DMS79 (cell line): ENCODE results near the gene GANC.

ENCODE experiments used
- DNase-seq: peaks from one replicate; lab custom pipeline; 2025; lab: John Stamatoyannopoulos, UW

The GANC gene

DNA sequence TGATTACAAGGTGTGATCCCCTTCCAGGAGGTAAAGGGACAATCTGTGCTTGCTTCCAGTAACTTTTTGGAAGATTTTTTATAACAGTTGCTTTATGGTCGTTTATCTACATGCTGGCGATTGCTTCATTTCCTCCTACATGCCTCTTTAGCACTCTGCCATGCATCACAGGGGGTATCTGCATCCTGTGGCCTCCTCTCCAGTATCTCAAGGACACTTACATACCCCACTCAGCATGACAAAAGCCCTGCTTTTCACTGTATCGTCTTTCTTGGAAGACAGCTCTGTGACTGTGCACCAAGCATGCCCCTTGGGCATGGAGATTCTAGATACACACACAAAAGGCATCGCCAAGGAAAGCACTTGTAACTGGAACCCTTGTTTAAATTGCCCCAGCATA is 111.6 kb downstream of the GANC start:
- peak; percentile 59 for DNase-seq

DNA sequence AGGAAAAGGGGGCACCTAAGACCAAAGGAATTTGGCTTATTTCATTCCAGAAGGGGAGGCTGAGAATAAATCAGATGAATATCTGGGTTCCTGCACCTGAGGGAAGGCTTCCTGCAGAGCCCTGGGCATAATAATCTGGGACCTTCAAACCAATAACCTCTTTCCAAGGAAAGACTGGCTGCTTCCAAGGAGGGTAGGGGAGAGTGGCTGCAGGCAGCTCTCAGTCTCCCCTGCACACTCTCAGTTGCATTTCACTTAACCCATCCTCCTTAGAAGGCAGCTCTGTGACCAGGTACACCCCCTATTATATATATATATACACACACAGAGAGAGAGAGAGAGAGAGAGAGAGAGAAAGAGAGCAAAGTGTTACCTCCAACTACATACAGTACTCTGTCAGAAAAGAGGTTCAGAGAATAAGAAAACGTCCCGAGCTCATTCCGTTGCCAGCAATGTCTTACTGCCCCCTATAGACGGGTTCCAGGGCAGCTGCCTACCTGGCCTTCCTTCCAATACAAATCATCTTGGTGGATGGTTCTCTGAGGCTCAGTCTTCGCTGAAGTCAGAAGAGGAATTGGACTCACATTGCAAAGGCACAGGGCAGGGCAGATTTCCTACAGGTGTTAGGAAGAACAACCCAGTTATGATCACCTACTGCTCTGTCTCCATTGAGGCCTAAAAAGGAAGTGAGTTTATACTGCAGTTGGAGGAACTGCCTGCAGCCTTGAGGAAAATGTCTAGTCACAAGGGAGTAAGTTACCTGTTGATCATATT is 112.4 kb downstream of the GANC start:
- peak; percentile 1 for DNase-seq

DNA sequence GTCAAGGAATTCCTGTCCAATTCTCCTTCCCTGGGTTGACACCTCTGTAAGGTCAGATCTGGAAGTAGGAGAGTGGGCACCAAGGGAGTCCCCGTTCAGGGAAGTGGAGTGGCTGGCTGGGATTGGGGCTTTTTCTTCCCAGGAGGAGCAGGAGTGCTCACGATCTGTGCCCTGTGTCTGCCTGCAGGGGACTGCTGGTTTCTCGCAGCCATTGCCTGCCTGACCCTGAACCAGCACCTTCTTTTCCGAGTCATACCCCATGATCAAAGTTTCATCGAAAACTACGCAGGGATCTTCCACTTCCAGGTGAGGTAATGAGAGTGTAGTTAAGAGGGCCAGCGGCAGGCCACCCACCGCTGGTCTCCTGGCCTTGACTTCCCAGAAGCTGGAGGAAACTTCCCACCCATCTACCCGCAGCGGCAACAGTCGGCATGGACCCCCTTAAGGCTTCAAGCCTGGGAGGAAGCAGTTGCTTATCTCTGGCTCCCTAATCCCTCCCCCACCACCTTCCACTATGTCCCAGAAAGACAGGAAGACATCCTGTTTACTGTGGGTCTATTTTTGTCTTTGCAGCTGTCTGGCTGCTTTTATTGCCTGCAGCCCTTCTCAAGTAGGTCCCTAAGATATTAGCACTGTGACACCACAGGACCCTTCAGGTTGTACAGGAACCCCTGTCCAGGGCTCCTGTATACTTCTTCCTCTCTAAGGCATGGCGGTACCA is 113.1 kb downstream of the GANC start:
- DNase-seq, result no peak

DNA sequence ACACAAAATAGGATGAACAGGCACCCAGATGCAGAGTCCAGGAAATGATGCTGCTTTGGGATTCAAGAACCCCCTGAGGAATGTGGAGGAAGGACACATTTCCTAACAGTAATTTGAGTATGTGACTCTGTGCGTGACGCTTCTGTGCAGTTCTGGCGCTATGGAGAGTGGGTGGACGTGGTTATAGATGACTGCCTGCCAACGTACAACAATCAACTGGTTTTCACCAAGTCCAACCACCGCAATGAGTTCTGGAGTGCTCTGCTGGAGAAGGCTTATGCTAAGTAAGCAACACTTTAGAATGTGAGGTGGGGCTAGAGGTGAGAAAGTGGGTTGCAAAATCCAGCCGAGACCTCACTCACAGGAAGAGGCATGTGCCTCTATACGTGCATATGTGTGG is 114.6 kb downstream of the GANC start:
- DNase-seq, result no peak

DNA sequence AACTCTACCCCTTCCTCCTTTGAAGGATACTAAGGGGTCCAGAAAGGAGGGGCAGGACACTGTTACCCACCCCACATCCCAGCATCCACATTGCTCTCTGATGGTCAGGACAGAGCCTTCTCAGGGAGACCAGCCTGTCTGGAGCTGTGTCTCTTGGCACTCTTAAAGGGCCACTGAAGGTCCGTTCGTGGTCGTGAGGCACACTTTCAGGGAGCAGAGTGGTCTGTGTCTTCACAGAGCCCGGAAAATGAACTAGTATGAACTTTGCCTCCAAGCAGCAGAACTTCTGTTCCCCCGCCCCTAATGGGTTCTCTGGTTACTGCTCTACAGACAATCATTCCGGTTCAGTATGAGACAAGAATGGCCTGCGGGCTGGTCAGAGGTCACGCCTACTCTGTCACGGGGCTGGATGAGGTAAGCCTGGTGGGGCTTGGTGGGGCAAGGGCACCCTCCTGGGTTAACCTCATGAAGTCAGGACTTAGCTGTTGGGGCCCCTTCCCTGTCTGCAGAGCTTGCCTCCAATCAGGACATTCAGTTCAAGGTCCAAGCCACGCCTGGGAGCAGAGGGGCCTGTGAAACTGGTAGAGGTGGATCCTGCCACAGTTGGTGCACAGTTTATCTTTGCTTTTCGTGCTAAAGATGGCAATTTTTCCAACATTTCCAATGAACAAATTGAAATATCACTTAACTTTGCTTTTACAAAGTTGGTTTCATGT is 119.5 kb downstream of the GANC start:
- DNase-seq, result no peak

DNA sequence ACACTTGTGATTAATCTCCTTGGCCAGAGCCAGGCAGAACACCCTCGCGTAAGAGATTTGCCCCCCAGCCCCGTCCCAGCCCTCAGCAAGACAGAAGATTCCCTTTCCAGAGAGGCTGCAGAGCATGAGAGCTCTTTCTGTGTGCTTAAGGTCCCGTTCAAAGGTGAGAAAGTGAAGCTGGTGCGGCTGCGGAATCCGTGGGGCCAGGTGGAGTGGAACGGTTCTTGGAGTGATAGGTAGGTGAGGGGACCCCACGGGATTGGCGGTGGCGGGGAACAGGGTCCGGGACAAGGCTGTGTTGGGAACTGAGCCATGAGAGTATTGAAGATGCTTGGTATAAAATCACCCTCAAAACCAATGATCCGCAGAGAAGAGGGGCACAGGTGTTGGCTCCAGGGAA is 121.1 kb downstream of the GANC start:
- no peak for DNase-seq

DNA sequence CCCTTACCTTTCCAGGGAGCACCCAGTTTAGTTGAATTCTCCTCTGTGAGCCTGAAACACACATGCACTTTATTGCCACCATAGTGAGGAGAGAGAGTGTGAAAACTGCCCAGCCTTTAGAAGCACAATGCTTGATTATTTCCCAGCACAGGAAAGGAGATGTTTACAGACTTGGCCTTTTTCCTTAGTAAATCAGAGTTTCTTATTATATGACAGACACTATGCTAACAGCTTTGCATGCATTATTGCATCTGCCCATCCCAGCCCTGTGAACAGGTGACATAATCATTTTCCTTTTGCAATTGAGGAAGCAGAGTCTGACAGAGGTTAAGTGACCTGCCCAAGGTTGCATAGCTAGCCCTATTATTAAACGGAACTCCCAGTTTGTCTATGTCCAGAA is 122.8 kb downstream of the GANC start:
- DNase-seq, result no peak

DNA sequence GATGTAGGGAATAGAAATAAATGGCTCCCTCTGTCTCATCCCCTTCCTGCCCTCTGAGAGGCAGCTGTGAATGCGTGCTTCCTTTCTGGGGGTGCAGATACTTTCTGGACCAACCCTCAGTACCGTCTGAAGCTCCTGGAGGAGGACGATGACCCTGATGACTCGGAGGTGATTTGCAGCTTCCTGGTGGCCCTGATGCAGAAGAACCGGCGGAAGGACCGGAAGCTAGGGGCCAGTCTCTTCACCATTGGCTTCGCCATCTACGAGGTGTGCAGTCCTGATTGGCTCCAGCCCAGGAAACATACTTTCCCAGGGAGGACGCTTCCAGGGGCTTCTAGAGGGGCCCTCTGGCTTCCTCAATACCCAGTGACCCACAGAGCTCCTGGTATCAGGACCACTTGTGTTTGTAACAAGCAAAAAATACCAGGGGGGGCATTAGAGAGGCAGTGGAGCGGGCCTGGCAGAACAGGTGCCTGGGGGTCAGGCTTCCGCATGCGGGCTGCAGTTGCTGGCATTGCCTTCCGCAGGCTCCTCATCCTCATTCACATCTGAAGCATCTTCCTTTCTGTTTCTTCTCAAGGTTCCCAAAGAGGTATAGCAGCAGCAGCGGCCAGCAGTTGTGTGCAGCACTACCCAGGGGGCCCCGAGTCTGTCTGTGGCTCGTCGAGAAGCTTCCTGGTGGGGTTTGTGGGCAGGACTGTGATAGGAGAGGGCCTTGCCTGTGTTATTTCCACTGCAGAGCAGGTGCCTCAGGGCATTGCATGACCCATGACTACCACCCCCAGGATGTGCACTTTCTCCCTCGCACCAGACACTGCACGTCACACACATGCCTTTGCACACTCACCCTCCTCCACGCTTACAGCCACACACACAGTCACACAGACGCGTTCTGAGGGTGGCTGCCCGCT is 128.8 kb downstream of the GANC start:
- DNase-seq, result no peak

DNA sequence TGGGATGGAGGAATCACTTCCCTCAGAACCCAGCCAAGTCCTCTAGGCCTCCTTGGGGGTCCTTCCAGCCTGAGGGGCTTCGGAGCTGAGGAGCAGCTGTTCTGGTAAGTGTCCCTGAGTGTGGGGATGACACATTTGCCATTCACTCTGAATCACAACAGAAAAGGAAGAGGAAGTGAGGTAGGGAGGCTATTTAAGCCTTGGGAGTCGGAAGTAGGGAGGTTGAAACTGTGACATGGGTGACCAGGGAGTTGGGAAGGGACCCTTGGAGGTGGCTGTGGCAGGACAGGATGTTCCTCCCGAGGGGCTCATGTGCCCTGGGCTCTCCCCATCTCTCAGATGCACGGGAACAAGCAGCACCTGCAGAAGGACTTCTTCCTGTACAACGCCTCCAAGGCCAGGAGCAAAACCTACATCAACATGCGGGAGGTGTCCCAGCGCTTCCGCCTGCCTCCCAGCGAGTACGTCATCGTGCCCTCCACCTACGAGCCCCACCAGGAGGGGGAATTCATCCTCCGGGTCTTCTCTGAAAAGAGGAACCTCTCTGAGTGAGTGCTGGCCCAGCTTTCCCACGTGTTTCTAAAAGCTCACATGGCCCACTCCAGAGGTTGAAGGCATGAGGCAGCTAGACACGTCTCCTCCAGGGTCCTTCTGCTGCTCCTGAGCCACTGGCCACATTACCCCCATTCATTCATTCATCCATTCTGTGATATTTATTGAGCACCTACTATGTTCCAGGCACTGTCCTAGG is 129.6 kb downstream of the GANC start:
- no peak for DNase-seq

DNA sequence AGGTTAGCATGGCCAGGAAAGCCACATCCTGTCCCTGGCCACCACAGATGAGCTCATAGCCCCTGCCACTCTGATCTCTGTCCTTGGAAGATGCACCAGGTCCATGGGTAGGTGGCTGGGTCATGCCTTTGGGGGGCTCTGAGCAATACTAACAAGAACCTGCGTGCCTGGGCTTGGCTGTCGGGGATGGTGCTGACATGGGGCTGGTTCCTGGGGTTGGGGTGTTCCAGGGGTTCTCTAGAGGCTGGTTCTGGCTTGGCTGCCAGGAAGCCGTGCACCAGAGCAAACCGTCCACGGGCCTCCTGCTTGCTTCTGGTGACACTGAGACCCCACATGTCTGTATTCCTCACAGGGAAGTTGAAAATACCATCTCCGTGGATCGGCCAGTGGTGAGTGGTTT is 130.4 kb downstream of the GANC start:
- DNase-seq, result no peak

DNA sequence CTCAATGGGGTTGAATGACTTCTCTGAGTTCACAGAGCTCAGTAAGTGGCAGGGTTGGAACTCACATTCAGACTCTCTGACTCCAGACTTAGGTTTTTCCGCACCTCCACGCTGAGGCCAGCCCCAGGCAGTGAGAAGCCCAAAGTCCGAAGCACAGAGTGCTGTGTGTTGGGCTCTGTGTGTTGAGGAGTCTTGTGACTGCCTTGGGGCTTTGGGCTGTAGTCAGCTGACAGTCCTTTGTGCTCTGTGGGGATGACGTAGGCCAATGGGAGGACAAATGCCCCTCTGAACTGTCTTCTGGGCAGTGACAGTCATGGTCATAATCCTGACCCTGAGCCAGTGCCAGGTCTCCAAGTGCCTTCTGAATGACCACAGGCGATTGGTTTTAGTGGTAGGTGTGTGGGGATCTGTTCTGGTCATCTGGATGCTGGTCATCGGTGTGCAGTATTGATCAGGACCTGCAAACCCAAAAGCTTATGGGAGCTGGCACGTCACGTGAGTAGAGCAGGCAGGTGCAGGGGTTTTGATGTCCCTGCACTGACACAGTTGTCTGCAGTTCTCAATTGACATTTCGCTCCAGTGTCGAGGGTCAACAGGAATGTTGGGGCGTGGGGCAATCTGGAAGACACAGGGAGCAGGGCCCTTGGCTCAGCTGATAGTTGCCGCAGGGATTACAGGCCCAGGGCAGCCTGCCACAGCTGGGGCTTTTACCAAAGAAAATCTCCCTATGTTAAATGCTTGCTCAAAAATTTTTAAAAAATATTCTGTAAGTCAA is 131.6 kb downstream of the GANC start:
- no peak for DNase-seq

DNA sequence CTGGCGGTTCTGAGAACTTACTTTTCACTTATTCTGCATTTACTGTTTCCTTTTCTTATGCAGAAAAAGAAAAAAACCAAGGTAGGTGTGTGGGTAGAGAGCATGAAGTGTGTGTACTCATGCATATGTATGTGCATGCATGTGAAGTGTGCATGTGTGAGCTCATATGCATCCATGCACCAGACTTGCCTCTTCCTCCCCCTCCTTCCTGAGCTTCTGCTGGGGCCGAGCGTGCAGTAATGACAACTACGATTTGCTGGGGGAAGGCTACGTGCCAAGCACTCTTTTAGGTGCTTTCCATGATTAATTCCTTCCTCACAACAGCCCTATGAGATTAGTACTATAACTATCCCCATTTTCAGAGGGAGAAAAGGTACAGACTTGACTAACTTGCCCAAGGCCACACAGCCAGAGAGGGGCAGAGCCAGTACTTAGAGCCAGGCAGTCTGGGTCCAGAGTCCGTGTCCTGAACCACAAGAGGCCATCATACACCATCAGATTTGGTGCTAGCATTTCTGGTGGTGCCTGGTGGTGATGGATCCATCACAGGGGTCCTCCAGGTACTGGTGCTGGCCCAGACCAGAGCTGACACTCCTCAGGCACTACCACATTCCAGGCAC is 133.0 kb downstream of the GANC start:
- no peak for DNase-seq
